HepG2 (cell line): Measurements from ENCODE around the gene ARHGEF40. TPM values are rescaled to one million over a fixed set of nuclear protein-coding genes. Genes with fewer than 3 reads are reported as not detected.
A peak's percentile ranks its signal among the peaks of the same experiment; 100 is the strongest.

ENCODE experiments used
- ARID3A ChIP-seq: IDR thresholded peaks from 2 replicates; pipeline ENCODE4 v1.6.1; 2012; ENCODE audit warnings: low read depth, low read length, improper control_type of control experiment
- BRD4 ChIP-seq: sonication (generic); formaldehyde crosslinking; IDR thresholded peaks from 2 replicates; pipeline ENCODE4 v1.4.0; 2020; ENCODE audit warnings: missing genetic modification reagents
- CREB1 ChIP-seq, 2 experiments: fragments of 450-650 bp in 1 of 2; IDR thresholded peaks; 2 replicates each; pipeline ENCODE4 v1.6.1; 2016 to 2017; ENCODE audit warnings: control low read depth in 1 of 2, mild to moderate bottlenecking in 1 of 2, missing compliant biosample characterization in 1 of 2, missing genetic modification characterization in 1 of 2
- FOXP4 ChIP-seq: sonication (generic); formaldehyde crosslinking; IDR thresholded peaks from 2 replicates; pipeline ENCODE4 v1.4.0; 2020; ENCODE audit warnings: missing genetic modification reagents
- HDAC1 ChIP-seq: sonication (generic); formaldehyde crosslinking; IDR thresholded peaks from 2 replicates; pipeline ENCODE4 v1.5.1; 2020; ENCODE audit warnings: mild to moderate bottlenecking, missing genetic modification reagents
- HINFP ChIP-seq: sonication (generic); formaldehyde crosslinking; IDR thresholded peaks from 2 replicates; pipeline ENCODE4 v1.4.0; 2020; ENCODE audit warnings: low read depth, mild to moderate bottlenecking, missing genetic modification reagents
- KMT2B ChIP-seq: IDR thresholded peaks from 2 replicates; pipeline ENCODE4 v1.6.1; 2016; ENCODE audit warnings: missing genetic modification reagents, missing compliant biosample characterization
- MXD4 ChIP-seq: IDR thresholded peaks from 2 replicates; pipeline ENCODE4 v1.6.1; 2016; ENCODE audit warnings: mild to moderate bottlenecking, missing biosample characterization, missing genetic modification reagents
- NFKB2 ChIP-seq: sonication (generic); formaldehyde crosslinking; IDR thresholded peaks from 2 replicates; pipeline ENCODE4 v1.4.0; 2020; ENCODE audit warnings: missing genetic modification reagents, borderline replicate concordance
- NKX3-1 ChIP-seq: sonication (generic); formaldehyde crosslinking; IDR thresholded peaks from 2 replicates; pipeline ENCODE4 v1.5.0; 2020; ENCODE audit warnings: missing genetic modification reagents
- PBX2 ChIP-seq: IDR thresholded peaks from 2 replicates; pipeline ENCODE4 v1.6.1; 2016; ENCODE audit warnings: control low read depth
- PLRG1 ChIP-seq: fragments of 450-650 bp; conservative IDR thresholded peaks from 2 replicates; pipeline ENCODE4 v1.6.1; 2016
- SETDB1 ChIP-seq: sonication (generic); formaldehyde crosslinking; IDR thresholded peaks from 2 replicates; pipeline ENCODE4 v1.5.1; 2020; ENCODE audit warnings: missing genetic modification reagents, mild to moderate bottlenecking, borderline replicate concordance
- TEAD2 ChIP-seq: sonication (generic); formaldehyde crosslinking; IDR thresholded peaks from 2 replicates; pipeline ENCODE4 v1.9.0; 2021; ENCODE audit warnings: missing genetic modification reagents
- USF2 ChIP-seq, 2 experiments: sonication (generic) in 1 of 2; formaldehyde crosslinking in 1 of 2; IDR thresholded peaks; 2 replicates each; pipeline versions ENCODE4 v1.5.1 to v1.6.1; 2011 to 2020; ENCODE audit warnings: borderline replicate concordance in 1 of 2, low read depth in 1 of 2, low read length in 1 of 2, mild to moderate bottlenecking in 1 of 2, missing genetic modification reagents in 1 of 2, moderate library complexity in 1 of 2
- ZNF597 ChIP-seq: sonication (generic); formaldehyde crosslinking; IDR thresholded peaks from 2 replicates; pipeline ENCODE4 v1.5.0; 2020; ENCODE audit warnings: missing genetic modification reagents
- ZNF709 ChIP-seq: sonication (generic); formaldehyde crosslinking; IDR thresholded peaks from 2 replicates; pipeline ENCODE4 v1.5.0; 2020; ENCODE audit warnings: mild to moderate bottlenecking, missing genetic modification reagents
- ZNF816 ChIP-seq: sonication (generic); formaldehyde crosslinking; IDR thresholded peaks from 2 replicates; pipeline ENCODE4 v1.8.0; 2022; ENCODE audit warnings: missing genetic modification reagents, mild to moderate bottlenecking, borderline replicate concordance
- polyA plus RNA-seq, 8 experiments: library from polyadenylated mRNA; depleted of rRNA in 3 of 8; stranded (reverse) in 7 of 8; unstranded in 1 of 8; fragments of >200 nt; fragmentation: Illumina TruSeq in 4 of 8; extraction: Trizol in 4 of 8; gene quantifications; 2 replicates each; pipeline versions ENCODE4 v1.2.1 to v1.2.3, GENCODE V29; 2011 to 2016; ENCODE audit warnings: low read depth in 4 of 8, missing spikeins in 1 of 8, mixed read lengths in 1 of 8; ENCODE audit not compliant: insufficient read depth in 1 of 8
- total RNA-seq, 5 experiments: library from RNA; depleted of rRNA; stranded (reverse); fragments of >200 nt; fragmentation: Illumina TruSeq; extraction: Trizol; gene quantifications; 2 replicates each; pipeline ENCODE4 v1.2.3, GENCODE V29; 2016; ENCODE audit warnings: low read depth in 1 of 5

ARHGEF40 gene
- total and polyA plus RNA-seq, 2 of the 13 experiments (the other 11 are each of a cell fraction or from before 2014, with no cell fraction given), result 28.1 to 78.1 TPM

GRCh38 chr14:21103710-21104447, 33.8 kb downstream of the ARHGEF40 start (continued):
- TF ChIP-seq PBX2, result no peak; the same call in 1 of the 2 replicates
- peak; percentile 93 for TF ChIP-seq BRD4 (CRISPR knock-in tag)
- peak; percentile 90 for TF ChIP-seq CREB1 (IDR thresholded peaks at IDR 0.05)
- peak; percentile 90; the same call in 1 of the 2 replicates for TF ChIP-seq CREB1 (CRISPR knock-in tag; IDR thresholded peaks at IDR 0.05)
- peak; percentile 84 for TF ChIP-seq NKX3-1
- TF ChIP-seq TEAD2 (CRISPR knock-in tag), result peak; percentile 93; the same call in 1 of the 2 replicates
- TF ChIP-seq HDAC1 (CRISPR knock-in tag), result peak; percentile 96
- peak; percentile 99 for TF ChIP-seq NFKB2 (CRISPR knock-in tag)
- no peak for TF ChIP-seq SETDB1 (CRISPR knock-in tag)
- TF ChIP-seq ZNF597 (CRISPR knock-in tag), result peak; percentile 97; the same call in 1 of the 2 replicates
- TF ChIP-seq ZNF709 (CRISPR knock-in tag), result peak; percentile 94
- TF ChIP-seq KMT2B, result peak; percentile 81
- peak; percentile 64; the same call in 1 of the 2 replicates for TF ChIP-seq ARID3A
- no peak for TF ChIP-seq USF2 (IDR thresholded peaks at IDR 0.05; ENCODE audit: low read depth, low read length)
- peak; percentile 55; the same call in 1 of the 2 replicates for TF ChIP-seq USF2 (CRISPR knock-in tag; IDR thresholded peaks at IDR 0.05; ENCODE audit: borderline replicate concordance)
- peak; percentile 97 for TF ChIP-seq ZNF816
- TF ChIP-seq PLRG1, result no peak
- peak; percentile 83 for TF ChIP-seq MXD4 (CRISPR knock-in tag)
- TF ChIP-seq HINFP (CRISPR knock-in tag), result peak; percentile 94
- peak; percentile 78 for TF ChIP-seq FOXP4 (CRISPR knock-in tag)
